Measurements from ENCODE around the gene CEACAM1.

- no peak for TF ChIP-seq ZNF274 (IDR thresholded peaks at IDR 0.05; ENCODE audit: low read depth, low read length)
- TF ChIP-seq YY1 (IDR thresholded peaks at IDR 0.05; ENCODE audit: insufficient read depth, insufficient read length): no peak
These were observed 26.5 kb downstream of the CEACAM1 start for GRCh38 chr19:42501733-42502132.

Data from NT2/D1 (cell line).